ENCODE data around the gene IL12A.

GRCh38 chr3:160008961-160009360, 20.3 kb downstream of the IL12A start:
- TF ChIP-seq, protein P1, sequence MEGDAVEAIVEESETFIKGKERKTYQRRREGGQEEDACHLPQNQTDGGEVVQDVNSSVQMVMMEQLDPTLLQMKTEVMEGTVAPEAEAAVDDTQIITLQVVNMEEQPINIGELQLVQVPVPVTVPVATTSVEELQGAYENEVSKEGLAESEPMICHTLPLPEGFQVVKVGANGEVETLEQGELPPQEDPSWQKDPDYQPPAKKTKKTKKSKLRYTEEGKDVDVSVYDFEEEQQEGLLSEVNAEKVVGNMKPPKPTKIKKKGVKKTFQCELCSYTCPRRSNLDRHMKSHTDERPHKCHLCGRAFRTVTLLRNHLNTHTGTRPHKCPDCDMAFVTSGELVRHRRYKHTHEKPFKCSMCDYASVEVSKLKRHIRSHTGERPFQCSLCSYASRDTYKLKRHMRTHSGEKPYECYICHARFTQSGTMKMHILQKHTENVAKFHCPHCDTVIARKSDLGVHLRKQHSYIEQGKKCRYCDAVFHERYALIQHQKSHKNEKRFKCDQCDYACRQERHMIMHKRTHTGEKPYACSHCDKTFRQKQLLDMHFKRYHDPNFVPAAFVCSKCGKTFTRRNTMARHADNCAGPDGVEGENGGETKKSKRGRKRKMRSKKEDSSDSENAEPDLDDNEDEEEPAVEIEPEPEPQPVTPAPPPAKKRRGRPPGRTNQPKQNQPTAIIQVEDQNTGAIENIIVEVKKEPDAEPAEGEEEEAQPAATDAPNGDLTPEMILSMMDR (conservative IDR thresholded peaks at IDR 0.05; ENCODE audit: low read depth, low read length), result no peak
- no peak for TF ChIP-seq EZH2 (IDR thresholded peaks at IDR 0.05; ENCODE audit: low read length, unreplicated experiment)
- no peak for TF ChIP-seq EZH2phosphoT487 (IDR thresholded peaks at IDR 0.05; ENCODE audit: borderline replicate concordance, low read length)

All from PC-3 (cell line).